HT-29 (cell line): ENCODE measurements around the gene PDE8B. TPM values are rescaled to one million over a fixed set of nuclear protein-coding genes. Genes with fewer than 3 reads are reported as not detected.

Experiments used
- DNase-seq: peaks from one replicate; pipeline ENCODE4 v3.0.0-alpha.2; 2015; ENCODE audit warnings: low spot score
- total RNA-seq: library from RNA; depleted of rRNA; stranded (reverse); fragments of >200 nt; shearing (Covaris generic); gene quantifications from 2 replicates; pipeline ENCODE4 v1.2.3, GENCODE V29; 2014

Gene PDE8B
- total RNA-seq, 1 experiment from 2014 or later: not detected

- peak; percentile 8 for DNase-seq
These were observed 20.4 kb downstream of the PDE8B start for GRCh38 chr5:77230727-77231470.

- no peak for DNase-seq
These were observed 21.1 kb downstream of the PDE8B start for GRCh38 chr5:77231471-77232138.

- DNase-seq: no peak
These were observed 22.3 kb downstream of the PDE8B start for GRCh38 chr5:77232574-77233358.

- no peak for DNase-seq
These were observed 25.6 kb downstream of the PDE8B start for GRCh38 chr5:77235846-77236721.

- peak; percentile 47 for DNase-seq
These were observed 28.8 kb downstream of the PDE8B start for GRCh38 chr5:77239126-77239741.

- no peak for DNase-seq
These were observed 31.0 kb downstream of the PDE8B start for GRCh38 chr5:77241444-77241843.

- no peak for DNase-seq
These were observed 39.0 kb downstream of the PDE8B start for GRCh38 chr5:77249475-77249874.

GRCh38 chr5:77250021-77250420 lies 39.5 kb downstream of the PDE8B start:
- DNase-seq: no peak

GRCh38 chr5:77251921-77252320 lies 41.4 kb downstream of the PDE8B start:
- no peak for DNase-seq

- no peak for DNase-seq
These were observed 45.1 kb downstream of the PDE8B start for GRCh38 chr5:77255617-77256016.

- DNase-seq: no peak
These were observed 45.9 kb downstream of the PDE8B start for GRCh38 chr5:77256406-77256805.

GRCh38 chr5:77258652-77259051 lies 48.2 kb downstream of the PDE8B start:
- no peak for DNase-seq

GRCh38 chr5:77259476-77259875 lies 49.0 kb downstream of the PDE8B start:
- no peak for DNase-seq

- no peak for DNase-seq
These were observed 52.2 kb downstream of the PDE8B start for GRCh38 chr5:77262697-77263096.

- DNase-seq: no peak
These were observed 55.8 kb downstream of the PDE8B start for GRCh38 chr5:77266291-77266690.

- no peak for DNase-seq
These were observed 57.0 kb downstream of the PDE8B start for GRCh38 chr5:77267496-77267895.

GRCh38 chr5:77272206-77272605 lies 61.7 kb downstream of the PDE8B start:
- no peak for DNase-seq

- no peak for DNase-seq
These were observed 67.3 kb downstream of the PDE8B start for GRCh38 chr5:77277759-77278158.

GRCh38 chr5:77280036-77280435 lies 69.6 kb downstream of the PDE8B start:
- no peak for DNase-seq

- DNase-seq: no peak
These were observed 71.5 kb downstream of the PDE8B start for GRCh38 chr5:77281969-77282336.
